Measurements from ENCODE around the gene RAB8B.

Gene RAB8B

GRCh38 chr15:63310646-63311045 is 121.2 kb downstream of the RAB8B start:
- no peak for DNase-seq (ENCODE audit: low read depth in 2 of 2)

GRCh38 chr15:63312286-63312685 is 122.9 kb downstream of the RAB8B start:
- no peak for DNase-seq (ENCODE audit: low read depth in 2 of 2)

GRCh38 chr15:63313825-63314224 is 124.4 kb downstream of the RAB8B start:
- DNase-seq (ENCODE audit: low read depth in 2 of 2): no peak

- DNase-seq (ENCODE audit: low read depth in 2 of 2): no peak
Observed at GRCh38 chr15:63314409-63314808, 125.0 kb downstream of the RAB8B start.

Data from stimulated activated CD8-positive, alpha-beta memory T cell treated with anti-CD3 and anti-CD28 coated beads, Interleukin-7, amount 100 ng/mL, for 4 hours (primary cell).